IPS DF 19.7 (cell line): ENCODE measurements around the gene GLCE.
"Not testable (repeated sequence)": the region's sequence is repeated elsewhere in the genome, so short reads cannot be mapped to it uniquely, and the experiment has no call there.

ENCODE experiments used
- DNase-seq: peaks from one replicate; pipeline ENCODE4 v3.0.0-alpha.2; 2013; ENCODE audit warnings: low read depth, low spot score

Gene GLCE

DNA sequence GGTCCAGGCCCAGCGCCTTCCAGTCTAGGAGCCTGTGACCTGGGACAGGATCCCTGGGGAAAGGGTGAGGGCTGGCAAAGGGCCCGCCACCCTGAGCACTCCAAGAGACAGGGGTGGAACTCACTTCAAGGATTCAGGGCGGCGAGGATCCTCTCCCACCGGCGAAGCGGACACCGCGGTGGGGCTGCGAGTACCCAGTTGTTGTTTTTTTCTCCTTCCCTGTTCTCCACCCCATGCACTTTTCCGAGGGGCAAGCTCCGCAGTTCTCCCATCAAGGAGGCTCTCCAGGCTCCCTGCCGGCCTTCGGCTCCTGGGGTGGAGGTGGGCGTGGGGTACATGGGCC is 137.9 kb downstream of the GLCE start:
- no peak for DNase-seq

- no peak for DNase-seq
Observed at GRCh38 chr15:69298697-69299441, 138.4 kb downstream of the GLCE start, which contains the start of gene PAQR5. Gene PAQR5 (plus strand): TSS chr15:69298912. CDS start chr15:69360081, 61,169 bp downstream.

DNA sequence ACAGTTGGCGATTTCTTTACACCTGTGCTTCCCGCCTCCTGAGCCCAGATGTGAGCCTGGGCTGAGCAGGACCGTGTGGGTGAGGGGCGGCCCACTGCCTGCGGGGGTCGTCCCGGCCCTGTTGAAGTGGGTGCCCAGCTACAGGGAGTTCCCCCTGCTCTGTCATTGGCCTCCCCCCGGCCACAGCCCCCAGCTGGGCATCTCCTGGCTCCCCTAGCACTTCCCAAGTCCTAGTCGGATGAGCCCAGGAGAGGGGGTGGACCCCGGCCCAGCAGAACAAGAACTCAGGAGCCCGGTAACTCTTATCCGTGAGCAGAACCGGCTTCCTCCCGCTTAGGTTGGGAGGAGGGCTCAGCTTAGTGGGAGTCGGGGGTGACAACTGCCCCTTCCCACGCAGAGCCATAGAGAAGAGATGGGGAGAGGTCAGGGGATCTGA is 139.0 kb downstream of the GLCE start:
- DNase-seq = no peak

GRCh38 chr15:69299943-69300588 is 139.6 kb downstream of the GLCE start:
- DNase-seq = no peak

DNA sequence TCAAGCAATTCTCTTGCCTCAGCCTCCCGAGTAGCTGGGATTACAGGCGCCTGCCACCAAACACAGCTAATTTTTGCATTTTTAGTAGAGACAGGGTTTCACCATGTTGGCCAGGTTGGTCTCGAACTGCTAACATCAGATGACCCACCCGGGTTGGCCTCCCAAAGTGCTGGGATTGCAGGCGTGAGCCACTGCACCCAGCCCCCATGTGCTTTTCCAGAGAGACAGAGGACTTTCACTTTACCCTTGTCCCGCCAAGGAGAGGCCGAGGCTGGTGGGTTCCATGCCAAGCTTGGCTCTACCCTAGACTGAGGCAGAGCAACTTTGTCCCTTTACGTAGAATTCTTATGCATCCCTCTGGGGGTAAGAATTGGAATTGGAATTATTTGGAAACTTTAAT is 140.7 kb downstream of the GLCE start:
- DNase-seq = not testable (repeated sequence)

GRCh38 chr15:69302087-69302486 is 141.7 kb downstream of the GLCE start:
- DNase-seq = not testable (repeated sequence)

- no peak for DNase-seq
Observed at GRCh38 chr15:69302929-69303328, 142.5 kb downstream of the GLCE start.

DNA sequence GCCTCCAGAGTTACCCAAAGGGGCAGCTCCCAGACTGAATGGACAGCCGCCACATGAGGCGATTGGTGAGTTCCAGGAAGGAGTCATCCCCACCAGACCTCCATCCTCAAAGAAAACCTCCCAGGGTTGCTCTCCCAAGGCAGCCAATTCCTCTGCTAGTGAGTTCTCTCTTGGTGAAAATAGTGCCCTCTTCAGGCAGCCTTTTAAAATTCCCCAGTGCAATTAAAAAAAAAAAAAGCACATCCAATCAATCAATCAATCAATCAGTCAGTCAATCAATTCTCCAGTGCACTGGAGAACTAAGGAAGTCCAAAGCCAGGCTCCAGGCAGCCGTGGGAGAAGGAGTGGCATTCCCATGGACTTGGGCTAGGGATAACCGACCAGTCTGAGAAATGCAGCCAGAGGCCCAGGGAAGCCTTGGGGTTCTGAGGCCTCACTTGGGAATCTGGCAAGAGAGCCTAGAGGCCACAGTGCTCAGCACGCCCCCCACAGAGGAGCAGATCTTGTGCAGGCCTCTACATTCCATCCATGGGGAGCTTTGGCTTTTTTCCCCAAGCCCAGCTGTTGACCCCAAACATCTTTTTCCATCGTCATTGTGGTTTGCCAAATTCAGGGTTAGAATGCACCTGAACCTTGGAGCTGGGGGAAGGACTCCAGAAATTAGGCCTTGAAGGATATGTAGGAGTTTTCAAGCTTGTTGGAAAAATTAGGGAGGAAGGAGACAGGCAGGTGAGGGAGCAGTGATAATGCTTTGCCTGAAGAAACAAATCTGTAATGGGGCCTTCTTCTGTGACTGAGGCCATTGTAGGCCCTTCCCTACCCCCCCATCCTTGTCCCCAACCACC is 143.1 kb downstream of the GLCE start:
- no peak for DNase-seq

GRCh38 chr15:69304182-69304545 is 143.7 kb downstream of the GLCE start:
- no peak for DNase-seq

GRCh38 chr15:69305204-69305931 is 144.9 kb downstream of the GLCE start:
- DNase-seq = no peak

DNA sequence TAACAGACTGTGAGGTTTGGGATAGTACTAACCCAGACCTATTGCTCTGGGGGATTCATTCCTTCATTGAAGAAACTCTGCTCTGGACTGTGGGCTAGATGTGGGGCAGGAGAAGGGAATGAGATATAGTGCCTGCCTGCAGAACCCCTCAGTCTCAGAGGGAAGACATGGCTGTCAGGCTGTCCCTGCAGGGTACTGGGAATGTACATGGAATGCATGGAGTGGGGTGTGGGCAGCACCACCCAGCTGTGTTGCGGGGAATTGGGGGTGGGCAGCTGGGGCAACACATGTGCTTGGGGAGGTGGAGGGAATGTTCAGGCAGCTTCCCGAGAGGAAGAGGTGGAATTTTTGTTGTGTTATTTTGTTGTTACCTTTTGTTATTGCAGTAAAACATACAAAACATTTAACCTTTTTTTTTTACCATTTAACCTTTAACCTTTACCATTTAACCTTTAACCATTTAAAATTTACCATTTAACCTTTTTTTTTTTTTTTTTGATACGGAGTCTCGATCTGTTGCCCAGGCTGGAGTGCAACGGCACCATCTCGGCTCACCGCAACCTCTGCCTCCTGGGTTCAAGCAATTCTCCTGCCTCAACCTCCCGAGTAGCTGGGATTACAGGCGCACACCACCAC is 145.6 kb downstream of the GLCE start:
- DNase-seq = no peak

- DNase-seq = no peak
Observed at GRCh38 chr15:69307939-69308338, 147.5 kb downstream of the GLCE start.

GRCh38 chr15:69308949-69309348 is 148.5 kb downstream of the GLCE start:
- no peak for DNase-seq

DNA sequence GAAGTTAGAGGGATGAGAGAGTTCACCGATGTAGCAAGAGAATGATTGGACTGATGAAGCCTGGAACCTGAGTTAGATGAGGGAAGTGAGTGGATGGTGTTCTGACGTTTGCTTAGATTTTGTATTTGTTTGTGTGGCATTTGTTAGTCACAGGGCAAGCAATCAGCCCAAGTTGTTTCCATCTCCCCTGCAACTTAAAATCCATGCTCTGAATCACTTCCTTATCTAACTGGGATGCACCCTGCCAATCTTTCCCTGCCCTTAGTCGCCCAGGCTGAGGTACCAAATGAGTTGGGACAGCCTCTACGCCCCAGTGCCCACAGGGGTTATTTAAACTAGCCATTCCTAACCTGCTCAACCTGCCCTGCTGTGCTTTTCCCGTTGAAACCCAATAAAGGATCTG is 150.9 kb downstream of the GLCE start:
- DNase-seq = no peak

DNA sequence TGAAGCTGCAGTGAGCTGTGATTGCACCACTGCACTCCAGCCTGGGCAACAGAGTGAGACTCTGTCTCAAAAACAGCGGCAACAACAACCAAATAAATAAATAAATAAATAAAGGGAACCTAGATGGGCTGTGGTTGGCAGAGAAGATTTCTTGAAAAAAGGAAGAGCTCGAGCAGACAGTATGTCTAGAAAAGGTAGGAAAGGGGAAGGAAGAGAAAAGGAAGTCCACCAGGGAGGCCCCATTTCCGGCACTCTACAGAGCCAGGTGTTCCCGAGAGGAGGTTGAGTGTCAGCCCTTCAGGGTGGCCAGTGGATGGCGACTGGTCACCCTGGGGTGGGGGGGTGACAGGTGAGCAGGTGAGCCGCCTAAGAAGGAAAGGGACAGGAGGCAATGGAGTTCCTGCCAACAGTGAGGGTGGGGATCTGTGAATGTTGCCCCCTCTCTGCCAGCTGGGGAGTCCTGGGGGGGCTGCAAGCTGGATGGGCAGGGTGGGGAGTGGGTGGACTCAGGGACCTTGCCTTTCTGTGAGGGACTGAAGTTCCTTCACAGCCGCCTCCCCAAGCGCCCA is 153.1 kb downstream of the GLCE start:
- DNase-seq = no peak

DNA sequence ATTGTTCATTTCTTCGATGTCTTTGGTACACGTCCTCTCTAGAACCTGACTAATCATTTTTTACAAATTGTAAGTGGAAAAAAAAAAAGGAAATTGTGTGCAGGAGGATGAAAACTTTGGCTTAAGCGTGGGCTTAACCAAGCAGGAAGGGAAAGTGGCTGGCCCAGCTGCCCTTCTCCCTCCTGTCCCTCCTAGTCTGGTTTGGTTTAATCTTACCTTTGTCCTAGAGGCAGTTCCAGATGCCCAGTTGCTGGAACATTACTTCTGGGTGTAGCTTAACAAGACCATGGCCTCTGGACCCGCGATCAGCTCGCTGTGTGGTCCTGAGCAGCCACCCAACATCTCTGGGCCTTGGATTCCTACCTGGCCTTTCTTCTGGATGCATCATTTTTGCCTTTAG is 153.7 kb downstream of the GLCE start:
- DNase-seq = no peak

GRCh38 chr15:69314736-69315135 is 154.3 kb downstream of the GLCE start:
- DNase-seq = no peak

DNA sequence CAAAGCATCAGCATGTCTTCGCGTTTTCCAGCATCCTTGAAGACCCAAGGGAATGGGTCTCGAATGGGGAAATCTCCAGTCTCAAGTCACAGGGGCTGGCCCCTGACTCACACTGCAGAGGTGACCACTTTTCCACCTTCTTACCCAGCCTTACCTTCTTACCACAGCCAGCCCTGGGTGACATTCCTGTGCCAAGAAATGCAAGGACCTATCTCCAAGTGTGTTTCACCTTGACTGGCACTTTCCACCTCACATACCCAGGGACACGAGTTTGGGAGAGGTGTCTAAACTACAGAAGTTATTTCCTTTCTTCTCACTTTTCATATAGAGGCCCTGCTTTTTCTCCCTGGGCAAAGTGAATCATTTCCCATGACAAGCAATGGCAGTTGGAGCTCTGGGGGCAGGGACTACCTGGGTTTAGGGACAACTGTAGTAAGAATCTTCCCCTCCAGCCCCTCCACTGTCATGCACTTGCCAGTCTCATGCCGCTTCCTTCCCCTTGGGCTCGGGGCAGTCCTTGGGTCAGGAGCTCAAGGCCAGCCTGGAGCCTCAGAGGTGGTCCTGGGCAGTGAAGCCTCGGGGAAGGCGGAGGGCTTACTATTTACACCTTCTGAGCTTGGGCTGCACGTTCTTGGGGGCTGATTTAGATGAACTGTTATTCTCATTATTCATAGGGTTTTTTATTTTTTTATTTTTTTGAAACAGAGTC is 155.1 kb downstream of the GLCE start:
- no peak for DNase-seq

GRCh38 chr15:69316291-69316690 is 155.9 kb downstream of the GLCE start:
- DNase-seq = no peak

GRCh38 chr15:69317392-69317841 is 157.0 kb downstream of the GLCE start:
- no peak for DNase-seq
